GM12892 (cell line): ENCODE measurements around the gene STK11.

ENCODE experiments used
- DNase-seq: peaks from one replicate; pipeline ENCODE4 v3.0.0; 2011; ENCODE audit not compliant: insufficient read length
- FAIRE-seq: peaks from 2 replicates; lab custom pipeline; 2011; peaks lifted over from hg19 to GRCh38; lab: Jason Lieb, UNC
- POLR2A ChIP-seq: IDR thresholded peaks from 2 replicates; pipeline ENCODE4 v1.6.1; 2011; ENCODE audit warnings: low read depth, low read length, control low read depth
- POLR2AphosphoS5 ChIP-seq: IDR thresholded peaks from 2 replicates; pipeline ENCODE4 v1.6.1; 2011; ENCODE audit warnings: low read depth, low read length, control low read depth
- TAF1 ChIP-seq: IDR thresholded peaks from 2 replicates; pipeline ENCODE4 v1.6.1; 2011; ENCODE audit warnings: low read depth, mild to moderate bottlenecking, control low read depth, low read length, borderline replicate concordance

The STK11 gene

DNA sequence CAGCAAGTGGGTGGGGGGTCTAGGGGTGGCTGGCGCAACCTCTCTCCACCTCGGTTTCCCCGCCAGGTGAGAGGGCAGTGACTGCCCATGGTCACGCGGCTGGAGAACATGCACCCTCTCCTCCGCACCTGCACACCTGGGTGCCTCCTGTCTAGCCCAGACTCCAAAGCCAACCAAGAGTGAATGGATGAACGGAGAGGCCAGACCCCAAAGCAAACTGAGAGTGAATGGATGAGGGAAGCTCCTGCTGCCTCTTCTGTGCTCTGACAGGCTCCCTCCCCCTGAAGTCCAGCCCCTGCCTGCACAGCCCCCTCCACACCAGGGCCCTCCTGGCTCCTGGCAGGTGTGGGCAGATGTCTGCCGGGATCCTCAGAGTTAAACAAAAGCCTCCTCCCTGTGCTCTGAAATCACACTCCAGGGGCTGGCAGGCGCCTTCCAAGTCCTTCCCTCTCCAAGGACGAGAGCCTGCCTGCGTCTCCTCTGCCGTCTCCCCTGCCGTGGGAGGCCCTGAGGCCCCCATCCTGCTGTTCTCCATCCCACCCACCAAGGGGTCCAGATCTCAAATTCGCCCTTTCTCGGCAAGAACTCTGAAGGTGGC lies 33.7 kb upstream of the STK11 start:
- DNase-seq = no peak
- FAIRE-seq = no peak
- TF ChIP-seq POLR2A (no peak), TAF1 (no peak), POLR2AphosphoS5 (no peak)

GRCh38 chr19:1172353-1173158 lies 33.0 kb upstream of the STK11 start:
- no peak for DNase-seq
- no peak for TF ChIP-seq TAF1
- no peak for TF ChIP-seq POLR2AphosphoS5
- TF ChIP-seq POLR2A = no peak
- peak; percentile 14 for FAIRE-seq

DNA sequence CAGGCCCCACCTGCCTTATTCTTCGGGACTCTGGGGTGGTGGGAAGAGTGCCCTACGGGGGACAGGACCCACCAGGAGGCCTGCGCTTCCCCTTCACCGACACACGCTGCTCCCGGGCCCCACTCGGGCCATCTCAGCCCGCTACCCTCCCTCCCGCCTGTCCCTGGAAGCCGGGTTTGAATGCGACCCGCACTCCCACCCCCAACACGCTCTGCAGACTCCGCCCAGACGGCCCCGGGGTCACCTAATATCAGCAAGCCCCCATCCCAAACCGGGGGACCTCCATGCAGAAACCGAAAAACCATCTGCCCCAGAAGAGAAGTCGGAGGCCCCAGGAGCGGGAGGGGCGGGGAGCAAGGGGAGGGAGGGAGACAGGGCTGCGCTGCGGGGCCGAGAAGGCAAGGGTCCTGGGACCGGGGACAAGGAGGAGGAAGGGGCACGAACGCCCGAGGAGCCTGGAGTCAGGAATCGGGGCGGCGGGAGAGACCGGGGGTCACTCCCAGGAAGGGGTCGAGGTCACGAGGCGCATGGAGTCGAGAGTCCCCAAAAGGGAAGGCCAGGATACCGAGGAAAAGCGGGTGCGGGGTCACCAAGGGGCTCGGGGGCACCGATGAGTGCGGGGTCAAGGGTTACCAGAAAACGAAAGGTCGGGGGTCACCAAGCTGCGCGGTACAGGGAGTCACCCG lies 32.3 kb upstream of the STK11 start:
- FAIRE-seq (peak; percentile 33), DNase-seq (peak; percentile 50)
- TF ChIP-seq TAF1 = no peak
- TF ChIP-seq POLR2A = no peak
- TF ChIP-seq POLR2AphosphoS5 = no peak

GRCh38 chr19:1173845-1174809 lies 31.5 kb upstream of the STK11 start, which contains the start of gene SBNO2:
TSS of gene SBNO2 (minus strand) at chr19:1174268. CDS start at chr19:1154276, 19,992 bp downstream.
- TF ChIP-seq TAF1 (peak; percentile 96), POLR2AphosphoS5 (peak; percentile 45; the same call in 1 of the 2 replicates), POLR2A (peak; percentile 90)
- FAIRE-seq = peak; percentile 95
- peak; percentile 100 for DNase-seq

DNA sequence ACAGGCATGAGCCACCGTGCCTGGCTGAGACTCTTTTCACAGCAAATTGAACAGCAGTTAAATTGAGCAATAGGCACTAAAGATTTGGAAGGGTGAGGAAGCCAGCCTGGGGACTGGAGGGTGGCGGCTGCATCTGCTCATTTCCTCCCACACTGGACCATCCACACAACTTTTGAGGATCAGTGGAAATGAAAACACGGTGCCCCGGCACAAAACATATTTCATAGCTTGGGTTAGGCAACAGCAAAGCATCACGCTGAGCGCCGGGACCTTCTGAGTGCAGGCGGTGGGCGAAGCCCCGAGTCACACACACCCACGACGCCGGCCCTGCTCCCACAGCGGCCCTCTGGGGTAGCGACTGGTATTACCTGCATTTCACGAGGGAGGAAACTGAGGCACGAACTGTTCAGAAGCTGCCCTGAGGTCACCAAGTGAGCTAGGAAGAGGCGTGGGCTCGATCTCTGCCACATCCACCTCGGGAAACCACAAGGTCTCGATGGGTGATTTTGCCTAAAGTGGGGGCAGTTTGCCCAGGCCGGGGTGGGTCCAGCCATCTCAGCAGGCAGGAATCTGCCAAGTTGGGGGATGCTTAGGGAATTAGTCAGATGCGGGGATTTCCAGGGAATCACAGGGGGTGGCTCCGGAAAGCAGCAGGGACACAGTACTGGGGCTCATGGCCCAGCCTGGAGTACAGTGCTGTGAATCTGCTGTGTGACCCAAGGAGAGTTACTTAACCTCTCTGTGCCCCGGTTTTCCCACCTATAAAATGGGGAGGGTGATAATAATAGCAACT lies 28.1 kb upstream of the STK11 start:
- DNase-seq (no peak), FAIRE-seq (no peak)
- TF ChIP-seq TAF1 (no peak), POLR2A (no peak), POLR2AphosphoS5 (no peak)

GRCh38 chr19:1181606-1182005 lies 24.0 kb upstream of the STK11 start:
- no peak for DNase-seq
- no peak for TF ChIP-seq POLR2AphosphoS5
- no peak for TF ChIP-seq POLR2A
- no peak for TF ChIP-seq TAF1
- no peak for FAIRE-seq

DNA sequence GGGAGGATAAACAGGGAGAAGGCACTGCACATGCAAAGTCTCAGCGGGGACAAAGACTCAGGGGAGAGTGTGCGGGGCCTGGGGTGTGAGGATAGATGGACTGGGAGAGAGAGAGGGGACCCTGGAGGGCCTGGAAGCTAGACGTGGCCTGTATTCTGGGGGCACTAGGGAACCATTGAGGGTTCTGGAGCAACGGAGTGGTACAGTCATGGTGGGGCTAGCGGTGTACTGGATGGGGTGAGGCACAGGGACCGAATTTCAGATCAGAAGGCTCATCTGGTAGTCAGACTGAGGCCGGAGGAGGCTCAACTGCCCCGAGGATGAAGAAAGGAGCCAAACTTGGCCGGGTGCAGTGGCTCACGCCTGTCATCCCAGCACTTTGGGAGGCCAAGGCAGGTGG lies 23.5 kb upstream of the STK11 start:
- FAIRE-seq (no peak), DNase-seq (no peak)
- no peak for TF ChIP-seq POLR2AphosphoS5
- TF ChIP-seq POLR2A = no peak
- no peak for TF ChIP-seq TAF1

GRCh38 chr19:1182727-1183126 lies 22.9 kb upstream of the STK11 start:
- FAIRE-seq (no peak), DNase-seq (no peak)
- TF ChIP-seq POLR2AphosphoS5 = no peak

DNA sequence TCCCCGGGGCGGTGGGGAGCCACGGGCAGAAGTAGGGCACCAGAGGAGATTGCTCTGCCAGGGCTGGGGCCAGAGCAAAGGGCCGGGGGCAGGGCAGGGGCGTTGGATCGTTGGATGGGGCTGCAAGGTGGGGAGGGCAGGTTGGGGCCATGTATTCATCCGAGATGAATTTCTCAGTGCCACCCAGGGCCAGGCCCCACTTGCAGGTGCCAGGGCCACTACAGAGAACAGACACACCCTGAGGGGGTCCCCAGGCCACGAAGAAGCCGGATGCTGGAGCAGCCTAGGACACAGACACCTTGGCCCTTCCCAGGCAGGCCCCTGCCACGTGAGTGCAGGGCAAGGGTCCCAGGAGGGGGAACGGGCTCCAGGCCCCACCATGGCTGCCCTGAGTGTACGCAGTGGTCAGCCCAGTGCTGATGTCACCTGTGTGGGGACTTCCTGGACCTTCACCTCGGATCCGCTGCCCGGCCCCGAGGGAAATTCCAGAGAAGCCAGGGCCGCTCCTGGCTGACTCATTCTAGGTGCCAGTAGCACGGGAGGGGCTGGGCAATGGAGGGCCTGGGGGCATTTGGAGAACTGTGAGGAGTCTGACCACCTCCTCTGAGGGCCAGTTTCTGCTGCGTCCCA lies 21.9 kb upstream of the STK11 start:
- peak; percentile 87 for FAIRE-seq
- DNase-seq = no peak
- TF ChIP-seq POLR2A (0 out of 2 replicates have a peak, but pooled peaks have one; percentile 29), POLR2AphosphoS5 (no peak)

DNA sequence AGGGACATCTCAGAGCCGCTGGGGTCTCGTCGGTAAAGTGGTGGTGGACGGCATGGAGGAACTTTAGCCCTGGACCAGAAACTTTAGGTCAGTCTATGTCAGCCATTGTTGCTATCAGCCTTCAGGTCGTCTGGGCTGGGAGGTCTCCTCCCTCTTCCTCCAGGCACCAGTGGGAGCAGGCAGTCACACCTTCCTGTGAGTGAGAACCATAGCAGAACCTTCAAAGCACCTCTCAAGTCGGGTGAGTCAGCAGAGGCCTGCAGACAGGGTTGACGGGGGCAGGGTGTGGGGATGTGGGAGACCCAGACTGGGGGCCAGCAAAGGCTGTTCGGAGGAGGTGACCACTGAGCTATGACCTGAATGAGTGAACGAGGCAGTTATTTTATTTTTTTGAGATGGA lies 16.2 kb upstream of the STK11 start:
- TF ChIP-seq POLR2A (no peak), TAF1 (no peak), POLR2AphosphoS5 (no peak)
- DNase-seq = no peak
- FAIRE-seq = no peak
